ENCODE measurements around the gene OCEL1.
A peak's percentile ranks its signal among the peaks of the same experiment; 100 is the strongest.
"Not testable (repeated sequence)": the region's sequence is repeated elsewhere in the genome, so short reads cannot be mapped to it uniquely, and the experiment has no call there.

OCEL1 gene

DNA sequence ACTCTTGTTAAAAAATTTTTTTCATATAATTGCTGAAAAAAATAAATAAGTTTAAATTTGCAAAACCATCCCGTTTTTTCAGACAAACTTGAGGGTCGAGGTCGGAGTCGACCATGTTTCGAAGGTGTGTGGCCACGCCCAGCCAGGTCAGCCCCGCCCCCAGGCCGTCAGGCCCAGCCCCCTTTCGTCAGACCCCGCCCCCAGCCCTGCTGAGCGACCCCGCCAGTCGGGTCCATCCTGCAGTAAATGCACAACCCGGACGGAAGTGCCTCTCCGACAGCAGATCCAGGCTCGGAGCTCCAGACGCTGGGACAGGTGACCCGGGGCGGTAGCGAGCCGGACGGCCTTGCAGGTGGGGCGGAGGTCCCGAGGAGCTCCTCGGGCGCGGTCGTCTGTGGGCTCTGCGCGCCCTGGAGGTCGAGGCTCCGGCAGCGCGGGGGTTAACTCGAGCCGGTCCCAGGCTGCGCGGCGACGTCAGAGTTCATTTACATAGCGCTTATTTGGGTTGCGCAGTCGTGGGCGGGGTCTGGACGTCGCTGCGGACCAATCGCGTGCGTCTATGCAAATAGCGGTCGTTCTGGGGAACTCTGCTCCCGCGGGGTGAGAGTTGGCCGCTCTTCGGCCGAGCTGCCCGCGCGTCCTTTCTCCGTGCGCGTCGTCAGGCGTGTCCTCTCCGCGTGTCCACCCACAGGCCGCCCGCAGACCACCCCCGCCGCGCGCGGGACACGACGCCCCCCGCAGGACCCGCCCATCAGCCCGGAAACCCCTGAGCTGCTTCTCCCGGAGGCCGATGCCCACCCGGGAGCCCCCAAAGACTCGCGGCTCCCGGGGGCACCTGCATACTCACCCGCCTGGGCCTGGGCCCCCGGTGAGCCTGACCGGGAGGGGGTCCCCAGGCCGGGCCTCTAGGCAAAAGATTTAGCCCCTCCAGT lies at the start of gene OCEL1:
OCEL1 (plus strand) TSS at position 225 of the 932 bp plus-strand sequence; CDS start at position 247, 22 bp downstream.
- peak; percentile 98 for DNase-seq

DNA sequence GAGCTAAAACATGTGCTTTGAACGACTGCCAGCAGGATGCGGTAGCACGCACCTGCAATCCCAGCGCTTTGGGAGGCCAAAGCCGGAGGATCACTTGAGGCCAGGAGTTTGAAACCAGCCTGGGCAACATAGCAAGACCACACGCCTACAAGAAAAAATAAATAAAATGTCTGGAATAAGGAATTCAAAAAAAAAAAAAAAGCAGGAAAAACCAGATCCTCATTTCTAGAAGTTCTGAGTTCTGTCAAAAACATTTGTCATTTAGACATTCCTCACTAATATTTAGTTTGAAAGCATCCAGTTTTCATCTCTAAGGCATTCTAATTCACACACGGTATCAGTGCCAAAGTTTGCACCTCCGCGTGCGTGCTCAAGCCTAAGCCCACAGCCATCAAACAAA lies 47.7 kb upstream of the OCEL1 start:
- no peak for DNase-seq

GRCh38 chr19:17180997-17181702 lies 44.9 kb upstream of the OCEL1 start:
- no peak for DNase-seq

DNA sequence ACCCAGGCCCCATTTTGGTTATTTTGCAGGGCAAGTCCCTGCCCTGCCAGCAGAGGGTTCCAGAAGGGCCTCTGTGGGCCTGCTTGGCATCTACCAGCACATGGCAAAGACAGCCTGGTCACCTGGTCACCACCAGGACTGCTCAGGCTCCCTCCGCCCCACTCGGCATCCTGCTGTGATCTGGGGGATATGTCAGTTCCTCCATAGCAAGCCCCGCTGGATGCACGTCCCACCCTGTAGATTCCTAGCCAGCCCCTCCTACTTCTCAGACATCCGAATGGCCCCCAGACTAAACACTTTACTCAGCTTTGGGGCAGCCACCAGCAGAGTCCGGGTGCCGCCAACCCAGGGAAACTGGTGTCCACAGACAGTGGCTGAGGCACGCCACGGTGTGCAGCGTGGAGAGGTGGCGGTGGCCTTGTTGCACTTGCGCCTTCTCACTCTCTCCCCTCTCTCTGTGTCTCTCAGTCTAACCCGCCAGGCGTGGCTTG lies 42.7 kb upstream of the OCEL1 start:
- no peak for DNase-seq

GRCh38 chr19:17183858-17184321 lies 42.1 kb upstream of the OCEL1 start:
- DNase-seq: no peak

GRCh38 chr19:17184371-17184841 lies 41.6 kb upstream of the OCEL1 start:
- DNase-seq: no peak

- no peak for DNase-seq
These were observed 40.4 kb upstream of the OCEL1 start for GRCh38 chr19:17185590-17185989.

GRCh38 chr19:17191736-17192135 lies 34.3 kb upstream of the OCEL1 start:
- DNase-seq: not testable (repeated sequence)

DNA sequence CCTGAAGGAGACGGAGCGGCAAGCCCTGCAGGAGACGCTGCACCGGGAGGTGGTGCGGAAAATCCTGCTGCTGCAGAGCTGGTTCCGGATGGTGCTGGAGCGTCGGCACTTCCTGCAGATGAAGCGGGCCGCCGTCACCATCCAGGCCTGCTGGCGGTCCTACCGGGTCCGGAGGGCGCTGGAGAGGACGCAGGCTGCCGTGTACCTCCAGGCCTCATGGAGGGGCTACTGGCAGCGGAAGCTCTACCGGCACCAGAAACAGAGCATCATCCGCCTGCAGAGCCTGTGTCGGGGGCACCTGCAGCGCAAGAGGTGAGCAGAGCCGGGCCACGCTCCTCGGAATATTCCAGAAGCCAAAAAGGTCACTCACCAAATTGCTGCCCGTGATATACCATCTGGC lies 33.3 kb upstream of the OCEL1 start:
- no peak for DNase-seq

DNA sequence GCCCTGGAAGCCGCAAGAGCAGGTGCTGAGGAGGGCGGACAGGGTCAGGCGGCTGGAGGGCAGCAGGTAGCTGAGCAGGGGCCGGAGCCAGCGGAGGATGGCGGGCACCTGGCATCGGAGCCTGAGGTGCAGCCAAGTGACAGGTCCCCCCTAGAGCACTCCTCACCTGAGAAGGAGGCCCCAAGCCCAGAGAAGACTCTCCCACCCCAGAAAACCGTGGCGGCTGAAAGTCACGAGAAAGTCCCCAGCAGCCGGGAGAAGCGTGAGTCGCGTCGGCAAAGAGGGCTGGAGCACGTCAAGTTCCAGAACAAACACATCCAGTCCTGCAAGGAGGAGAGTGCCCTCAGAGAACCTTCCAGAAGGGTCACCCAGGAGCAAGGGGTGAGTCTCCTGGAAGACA lies 31.4 kb upstream of the OCEL1 start:
- DNase-seq: no peak

DNA sequence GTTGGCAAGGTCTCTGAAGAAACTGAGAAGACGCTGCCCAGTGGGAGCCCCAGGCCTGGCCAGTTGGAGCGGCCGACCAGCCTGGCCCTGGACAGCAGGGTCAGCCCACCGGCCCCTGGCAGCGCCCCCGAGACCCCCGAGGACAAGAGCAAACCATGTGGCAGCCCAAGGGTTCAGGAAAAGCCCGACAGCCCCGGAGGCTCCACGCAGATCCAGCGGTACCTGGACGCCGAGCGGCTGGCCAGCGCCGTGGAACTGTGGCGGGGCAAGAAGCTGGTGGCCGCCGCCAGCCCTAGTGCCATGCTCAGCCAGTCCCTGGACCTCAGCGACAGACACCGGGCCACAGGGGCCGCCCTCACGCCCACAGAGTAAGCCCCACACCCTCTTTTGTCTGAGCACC lies 30.9 kb upstream of the OCEL1 start:
- no peak for DNase-seq

DNA sequence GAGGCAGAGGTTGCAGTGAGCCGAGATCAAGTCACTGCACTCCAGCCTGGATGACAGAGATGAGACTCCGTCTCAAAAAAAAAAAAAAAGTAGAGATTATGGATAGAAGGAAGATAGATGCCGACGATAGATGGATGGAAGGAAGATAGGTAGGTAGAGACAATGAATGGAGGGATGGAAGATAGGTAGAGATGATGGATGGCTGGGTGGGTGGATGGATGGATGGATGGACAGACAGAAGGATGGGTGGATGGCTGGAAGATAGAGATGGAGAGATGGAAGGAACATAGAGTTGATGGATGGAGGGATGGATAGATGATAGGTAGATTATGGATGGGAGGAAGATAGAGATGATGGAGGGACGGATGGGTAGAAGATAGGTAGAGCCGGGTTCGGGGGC lies 29.4 kb upstream of the OCEL1 start:
- DNase-seq: no peak

GRCh38 chr19:17197666-17198065 lies 28.4 kb upstream of the OCEL1 start:
- no peak for DNase-seq

DNA sequence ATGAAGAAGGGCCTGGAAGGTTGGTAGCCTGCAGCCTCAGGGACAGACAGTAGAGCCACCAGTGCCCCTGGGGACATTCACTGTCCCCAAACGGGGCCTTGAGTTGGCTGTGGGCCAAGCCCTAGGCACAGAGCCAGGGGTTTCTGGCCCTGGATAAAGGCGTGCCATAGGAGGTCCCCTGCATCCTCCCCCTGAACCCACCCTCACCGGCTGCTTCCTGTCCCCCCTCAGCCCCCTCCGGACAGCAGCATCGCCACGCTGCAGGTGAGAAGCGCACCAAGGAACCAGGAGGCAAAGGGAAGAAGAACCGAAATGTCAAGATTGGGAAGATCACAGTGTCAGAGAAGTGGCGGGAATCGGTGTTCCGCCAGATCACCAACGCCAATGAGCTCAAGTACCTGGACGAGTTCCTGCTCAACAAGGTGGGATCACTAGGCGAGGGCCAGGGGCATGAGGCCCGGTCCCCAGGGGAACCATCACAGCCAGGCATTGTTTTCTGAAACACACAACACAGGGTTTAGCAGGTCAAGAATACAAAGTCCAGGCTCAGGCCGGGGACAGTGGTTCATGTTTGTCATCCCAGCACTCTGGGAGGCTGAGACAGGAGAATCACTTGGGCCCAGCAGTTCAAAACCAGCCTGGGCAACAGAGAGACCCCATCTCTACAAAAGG lies 25.5 kb upstream of the OCEL1 start:
- DNase-seq: no peak

GRCh38 chr19:17202249-17202648 lies 23.8 kb upstream of the OCEL1 start:
- DNase-seq: no peak

GRCh38 chr19:17202713-17203112 lies 23.3 kb upstream of the OCEL1 start:
- DNase-seq: no peak

GRCh38 chr19:17205237-17206140 lies 20.5 kb upstream of the OCEL1 start:
- DNase-seq: peak; percentile 36

GRCh38 chr19:17206736-17207581 lies 19.1 kb upstream of the OCEL1 start:
- no peak for DNase-seq

GRCh38 chr19:17209126-17210036 lies 16.6 kb upstream of the OCEL1 start:
- DNase-seq: no peak

DNA sequence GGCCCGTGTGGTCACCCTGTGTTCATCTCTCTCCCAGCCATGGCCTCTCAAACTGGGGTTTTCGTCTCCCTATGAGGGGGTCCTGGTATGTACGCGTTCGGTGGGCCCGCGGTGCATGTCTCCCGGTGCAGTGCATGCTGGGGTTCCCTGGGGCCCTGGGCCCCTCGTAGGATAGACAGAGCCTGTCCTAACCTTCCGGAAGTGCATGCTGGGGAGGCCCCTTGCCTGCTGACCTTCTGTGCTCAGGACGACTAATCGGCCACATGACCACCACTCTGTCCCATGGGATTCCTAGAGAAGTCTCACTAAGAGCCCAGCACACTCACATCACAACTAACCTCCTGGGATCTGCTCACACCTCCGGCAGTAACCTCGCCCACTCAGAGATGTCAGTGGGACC lies 15.7 kb upstream of the OCEL1 start:
- DNase-seq: no peak

Measured in NCI-H1092 treated with DMSO at 0.1 percent for 48 hours (cell line).